ENCODE data around the gene SLC16A4.

SLC16A4 gene

GRCh38 chr1:110326826-110327225, 64.0 kb downstream of the SLC16A4 start:
- no peak for DNase-seq (ENCODE audit: low spot score)

GRCh38 chr1:110324667-110325066, 66.2 kb downstream of the SLC16A4 start:
- no peak for DNase-seq (ENCODE audit: low spot score)

- DNase-seq (ENCODE audit: low spot score): no peak
These were observed 69.0 kb downstream of the SLC16A4 start for GRCh38 chr1:110321846-110322245.

GRCh38 chr1:110321045-110321444, 69.8 kb downstream of the SLC16A4 start:
- DNase-seq (ENCODE audit: low spot score): no peak

- DNase-seq (ENCODE audit: low spot score): no peak
These were observed 70.7 kb downstream of the SLC16A4 start for GRCh38 chr1:110320168-110320518.

GRCh38 chr1:110319332-110320167, 71.3 kb downstream of the SLC16A4 start:
- no peak for DNase-seq (ENCODE audit: low spot score)

GRCh38 chr1:110318046-110318445, 72.8 kb downstream of the SLC16A4 start:
- DNase-seq (ENCODE audit: low spot score): no peak

GRCh38 chr1:110316735-110317134, 74.1 kb downstream of the SLC16A4 start:
- no peak for DNase-seq (ENCODE audit: low spot score)
